HepG2 (cell line): Measurements from ENCODE around the gene CD93. TPM values are rescaled to one million over a fixed set of nuclear protein-coding genes. Genes with fewer than 3 reads are reported as not detected.
A peak's percentile ranks its signal among the peaks of the same experiment; 100 is the strongest.

Experiments
- ATAC-seq: fragments of 200-7000 bp; cut with Tn5 transposase; 3 replicates; pipeline ENCODE4 v1.9.1; 2020; ENCODE audit warnings: mild to moderate bottlenecking, moderate library complexity
- BruUV-seq: library from RNA; stranded (reverse); fragments of 400-500 nt; replicated peaks from 2 replicates; lab custom pipeline; 2021; lab: Mats Ljungman, UMichigan
- CTCF ChIA-PET: fragments of 300-600 bp; formaldehyde crosslinking; extraction: SDS; loops from one replicate; lab custom pipeline; 2021; ENCODE audit warnings: low total read pairs, inconsistent platforms, low intra/inter-chr PET ratio; lab: Yijun Ruan, JAX
- POLR2A ChIA-PET: fragments of 350-600 bp; sonication (Branson Sonifier 250); formaldehyde crosslinking; loops from one replicate; lab custom pipeline; 2020; ENCODE audit warnings: antibody characterized with exemption, inconsistent platforms; lab: Yijun Ruan, JAX
- DNase-seq: peaks from one replicate; pipeline ENCODE4 v3.0.0-alpha.2; 2015; ENCODE audit warnings: low spot score
- FAIRE-seq: peaks from 3 replicates; lab custom pipeline; 2011; peaks lifted over from hg19 to GRCh38; lab: Jason Lieb, UNC
- H2AFZ ChIP-seq: one replicate; pipeline ENCODE4 v1.6.1; 2011; ENCODE audit warnings: low read length, inconsistent platforms
- H3K27ac ChIP-seq: fragments of 300-600 bp; 3 replicates; pipeline ENCODE4 v1.8.0; 2011; ENCODE audit warnings: mixed run types, mild to moderate bottlenecking, mixed read lengths, low read length, inconsistent platforms; ENCODE audit not compliant: insufficient read depth; ENCODE audit errors: extremely low read length
- H3K27me3 ChIP-seq, 2 experiments: fragments of 200-600 bp in 1 of 2; 2 replicates in 1 of 2; 3 replicates in 1 of 2; pipeline versions ENCODE4 v1.6.0 to v1.8.0; 2011; ENCODE audit warnings: low read length in 2 of 2, mild to moderate bottlenecking in 2 of 2, moderate library complexity in 2 of 2, inconsistent platforms in 1 of 2; ENCODE audit not compliant: insufficient read depth in 2 of 2, control insufficient read depth in 1 of 2
- H3K36me3 ChIP-seq, 2 experiments: fragments of 200-600 bp in 1 of 2; replicated peaks in 1 of 2; 2 replicates in 1 of 2; 3 replicates in 1 of 2; pipeline versions ENCODE4 v1.5.1 to v1.8.0; 2011; ENCODE audit warnings: low read length in 2 of 2, inconsistent platforms in 1 of 2; ENCODE audit not compliant: insufficient read depth in 2 of 2, control insufficient read depth in 1 of 2
- H3K4me1 ChIP-seq: 2 replicates; pipeline ENCODE4 v1.5.1; 2012; ENCODE audit warnings: low read length, inconsistent platforms; ENCODE audit not compliant: insufficient read depth
- H3K4me2 ChIP-seq: 2 replicates; pipeline ENCODE4 v1.6.0; 2011; ENCODE audit warnings: low read depth, low read length, inconsistent platforms
- H3K4me3 ChIP-seq, 3 experiments: fragments of 200-600 bp in 1 of 3; sonication (generic), shearing (Covaris generic) in 1 of 3; replicated peaks in 1 of 3; 2 replicates each; pipeline ENCODE4 v1.5.1; 2011 to 2016; ENCODE audit warnings: low read length in 3 of 3, inconsistent platforms in 2 of 3, low read depth in 2 of 3, mild to moderate bottlenecking in 2 of 3, control low read depth in 1 of 3, mixed read lengths in 1 of 3; ENCODE audit not compliant: insufficient read depth in 1 of 3
- H3K79me2 ChIP-seq: one replicate; pipeline ENCODE4 v1.6.1; 2011; ENCODE audit warnings: low read length, inconsistent platforms; ENCODE audit not compliant: insufficient read depth
- H3K9ac ChIP-seq: 2 replicates; pipeline ENCODE4 v1.6.0; 2011; ENCODE audit warnings: mild to moderate bottlenecking, low read depth, low read length, inconsistent platforms; ENCODE audit not compliant: insufficient read depth
- H3K9me3 ChIP-seq: 2 replicates; pipeline ENCODE4 v1.5.1; 2012; ENCODE audit warnings: mild to moderate bottlenecking, low read length
- H4K20me1 ChIP-seq: 2 replicates; pipeline ENCODE4 v1.6.0; 2011; ENCODE audit warnings: inconsistent platforms, mild to moderate bottlenecking, low read length, moderate library complexity; ENCODE audit not compliant: insufficient read depth
- CTCF ChIP-seq: sonication (generic); formaldehyde crosslinking; IDR thresholded peaks from 2 replicates; pipeline ENCODE4 v1.5.0; 2020; ENCODE audit warnings: mild to moderate bottlenecking, missing genetic modification reagents, moderate library complexity
- FOSL2 ChIP-seq: sonication (generic); formaldehyde crosslinking; IDR thresholded peaks from 2 replicates; pipeline ENCODE4 v1.4.0; 2020; ENCODE audit warnings: missing genetic modification reagents
- IKZF4 ChIP-seq: sonication (generic); formaldehyde crosslinking; IDR thresholded peaks from 2 replicates; pipeline ENCODE4 v1.5.1; 2020; ENCODE audit warnings: borderline replicate concordance, mild to moderate bottlenecking, low read depth, missing genetic modification reagents; ENCODE audit errors: not compliant biosample characterization
- MNT ChIP-seq: fragments of 450-650 bp; IDR thresholded peaks from 2 replicates; pipeline ENCODE4 v1.6.1; 2016
- MTA1 ChIP-seq: sonication (generic); formaldehyde crosslinking; IDR thresholded peaks from 2 replicates; pipeline ENCODE4 v1.4.0; 2020; ENCODE audit warnings: missing genetic modification reagents, mild to moderate bottlenecking, borderline replicate concordance
- POGK ChIP-seq: sonication (generic); formaldehyde crosslinking; conservative IDR thresholded peaks from 2 replicates; pipeline ENCODE4 v1.8.0; 2022; ENCODE audit warnings: mild to moderate bottlenecking, moderate library complexity, missing genetic modification reagents
- STAG1 ChIP-seq: sonication (generic); formaldehyde crosslinking; IDR thresholded peaks from 2 replicates; pipeline ENCODE4 v1.4.0; 2020; ENCODE audit warnings: missing genetic modification reagents
- ZHX2 ChIP-seq, 2 experiments: sonication (generic) in 1 of 2; formaldehyde crosslinking in 1 of 2; IDR thresholded peaks; 2 replicates each; pipeline versions ENCODE4 v1.6.1 to v1.9.0; 2014 to 2022; ENCODE audit warnings: antibody characterized with exemption in 1 of 2, borderline replicate concordance in 1 of 2, inconsistent platforms in 1 of 2, low read depth in 1 of 2, missing genetic modification reagents in 1 of 2
- ZNF451 ChIP-seq: sonication (generic); formaldehyde crosslinking; IDR thresholded peaks from 2 replicates; pipeline ENCODE4 v1.5.0; 2020; ENCODE audit warnings: mild to moderate bottlenecking, missing genetic modification reagents
- ZNF549 ChIP-seq: sonication (generic); formaldehyde crosslinking; IDR thresholded peaks from 2 replicates; pipeline ENCODE4 v1.5.0; 2020; ENCODE audit warnings: missing genetic modification reagents
- ZNF773 ChIP-seq: sonication (generic); formaldehyde crosslinking; IDR thresholded peaks from 2 replicates; pipeline ENCODE4 v1.4.0; 2020; ENCODE audit warnings: missing genetic modification reagents, borderline replicate concordance
- WGBS: methylation state at CpG from one replicate; pipeline ENCODE4 v1.1.6; 2017; ENCODE audit warnings: low lambda C conversion rate; 5-methylcytosine and 5-hydroxymethylcytosine counted together
- in situ Hi-C: cut with HindIII; loops from 2 replicates; pipeline ENCODE4 v1.10.0; 2017; ENCODE audit warnings: low pct_unique_long_range_greater_than_20kb; ENCODE audit not compliant: extremely low pct_ligation_motif_present
- intact Hi-C: fragments of 100-400 bp; cut with micrococcal nuclease; formaldehyde crosslinking; loops from one replicate; pipeline ENCODE4 v1.10.0; 2022; ENCODE audit not compliant: unreplicated experiment
- polyA plus RNA-seq, 8 experiments: library from polyadenylated mRNA; depleted of rRNA in 3 of 8; stranded (reverse) in 7 of 8; unstranded in 1 of 8; fragments of >200 nt; fragmentation: Illumina TruSeq in 4 of 8; extraction: Trizol in 4 of 8; gene quantifications; 2 replicates each; pipeline versions ENCODE4 v1.2.1 to v1.2.3, GENCODE V29; 2011 to 2016; ENCODE audit warnings: low read depth in 4 of 8, missing spikeins in 1 of 8, mixed read lengths in 1 of 8; ENCODE audit not compliant: insufficient read depth in 1 of 8
- total RNA-seq, 5 experiments: library from RNA; depleted of rRNA; stranded (reverse); fragments of >200 nt; fragmentation: Illumina TruSeq; extraction: Trizol; gene quantifications; 2 replicates each; pipeline ENCODE4 v1.2.3, GENCODE V29; 2016; ENCODE audit warnings: low read depth in 1 of 5

Gene CD93
- total and polyA plus RNA-seq, 2 of the 13 experiments (the other 11 are each of a cell fraction or from before 2014, with no cell fraction given) = not detected

GRCh38 chr20:23061734-23062561 is 24.2 kb downstream of the CD93 start:
- DNase-seq = peak; percentile 29
- no peak overlapping the region for H3K4me3 ChIP-seq
- in situ Hi-C loops (no loop called here), intact Hi-C loops (no loop called here)
- no peak overlapping the region for H2AFZ ChIP-seq
- no peak overlapping the region for H3K9ac ChIP-seq
- POLR2A ChIA-PET = no interaction called here
- H3K9me3 ChIP-seq = no peaks in the 10 kb centered on the region
- no peaks in the 10 kb centered on the region for H3K36me3 ChIP-seq
- no peak overlapping the region for H3K27ac ChIP-seq
- 25% methylated on average over 8 of the region's 8 CpGs for WGBS
- TF ChIP-seq POGK (CRISPR knock-in tag) (no peak), ZHX2 (IDR thresholded peaks at IDR 0.05; ENCODE audit: low read depth) (no peak), ZHX2 (CRISPR knock-in tag; IDR thresholded peaks at IDR 0.05; ENCODE audit: borderline replicate concordance) (no peak), MNT (no peak), CTCF (CRISPR knock-in tag) (0 out of 2 replicates have a peak, but pooled peaks have one; percentile 12), ZNF549 (CRISPR knock-in tag) (no peak), MTA1 (no peak), STAG1 (CRISPR knock-in tag) (peak; percentile 42), FOSL2 (0 out of 2 replicates have a peak, but pooled peaks have one; percentile 19), ZNF451 (no peak), ZNF773 (CRISPR knock-in tag) (no peak), IKZF4 (no peak)
- peaks cover 9% of the 10 kb centered on the region for H3K4me1 ChIP-seq
- CTCF ChIA-PET = no interaction called here
- H3K27me3 ChIP-seq = no peaks in the 10 kb centered on the region
- H4K20me1 ChIP-seq = no peaks in the 10 kb centered on the region
- no peaks in the 10 kb centered on the region for H3K79me2 ChIP-seq
- no TSS peak for BruUV-seq
- no peak overlapping the region for H3K4me2 ChIP-seq
- FAIRE-seq = no peak
- ATAC-seq = peak; percentile 76
